Stimulated activated CD4-positive, alpha-beta T cell treated with anti-CD3 and anti-CD28 coated beads, TNF-alpha, amount 100 ng/mL, for 1 hour (primary cell): ENCODE measurements around the gene RALY.
A peak's percentile ranks its signal among the peaks of the same experiment; 100 is the strongest.
"Not testable (repeated sequence)": the region's sequence is repeated elsewhere in the genome, so short reads cannot be mapped to it uniquely, and the experiment has no call there.

ENCODE experiments used
- DNase-seq, 3 donors: peaks; one replicate each; pipeline ENCODE4 v3.0.0-alpha.2; 2020; ENCODE audit warnings: low read depth in 3 of 3, low spot score in 1 of 3

RALY gene

DNA sequence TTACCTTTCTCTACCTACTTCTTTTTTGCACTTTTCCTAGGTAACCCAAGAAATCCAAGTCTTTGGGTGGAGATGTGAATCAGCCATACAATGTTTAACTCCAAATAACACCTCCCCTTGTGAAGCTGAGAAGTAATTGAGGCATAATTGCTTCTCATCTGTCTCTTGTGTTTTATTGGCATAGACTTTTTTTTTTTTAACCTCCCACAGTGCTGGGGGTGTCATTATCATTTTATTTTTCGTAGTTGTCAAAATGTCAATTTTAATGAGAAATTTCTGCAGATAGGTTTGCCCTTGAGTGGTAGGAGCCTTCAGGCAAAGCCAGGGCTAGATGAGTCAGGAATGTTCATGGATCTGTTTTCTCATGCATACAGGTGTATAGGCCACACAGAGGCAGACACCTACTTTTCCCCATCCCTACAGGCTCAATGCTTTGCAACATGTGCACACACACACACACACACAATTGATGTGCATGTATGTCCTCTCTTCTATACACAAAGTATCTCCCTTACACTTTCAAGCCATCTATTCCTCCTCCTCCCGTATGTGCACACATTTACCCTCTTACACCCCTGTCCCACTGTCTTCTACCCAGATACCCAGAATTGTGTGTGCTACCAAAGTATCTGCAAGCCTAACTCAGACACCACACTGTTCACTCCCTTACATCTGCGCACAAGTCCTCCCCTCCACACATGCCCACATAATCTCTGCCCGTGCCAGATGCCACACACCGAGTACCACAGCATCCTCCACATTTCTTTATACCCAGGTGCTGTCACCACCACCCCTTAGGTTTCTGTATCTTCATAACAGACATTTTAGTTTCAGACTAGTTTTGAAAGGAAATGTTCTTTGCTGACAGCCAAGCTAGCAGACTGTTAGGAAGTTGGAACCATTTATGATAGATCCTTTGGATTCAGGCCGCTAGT, 22.0 kb downstream of the RALY start:
- no peak for DNase-seq

DNA sequence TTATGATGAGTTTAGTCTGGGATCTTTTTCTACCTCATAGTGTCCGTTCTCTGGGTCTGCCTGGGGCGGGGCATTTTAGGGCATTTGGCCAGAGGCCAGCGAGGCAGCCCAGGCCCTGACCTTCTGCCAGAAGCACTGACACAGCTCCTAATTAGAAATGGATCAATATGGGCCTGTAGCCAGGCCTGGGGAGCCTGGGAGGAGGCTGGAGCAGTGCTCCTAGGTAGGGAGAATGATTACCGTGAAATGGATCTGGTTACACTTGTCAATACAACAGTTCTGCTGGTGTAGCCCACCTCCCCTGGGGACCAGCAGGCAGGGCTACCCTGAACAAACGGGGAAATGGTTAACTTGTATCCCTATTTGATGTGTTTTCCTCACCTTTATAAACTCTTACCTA, 23.0 kb downstream of the RALY start:
- no peak for DNase-seq

DNA sequence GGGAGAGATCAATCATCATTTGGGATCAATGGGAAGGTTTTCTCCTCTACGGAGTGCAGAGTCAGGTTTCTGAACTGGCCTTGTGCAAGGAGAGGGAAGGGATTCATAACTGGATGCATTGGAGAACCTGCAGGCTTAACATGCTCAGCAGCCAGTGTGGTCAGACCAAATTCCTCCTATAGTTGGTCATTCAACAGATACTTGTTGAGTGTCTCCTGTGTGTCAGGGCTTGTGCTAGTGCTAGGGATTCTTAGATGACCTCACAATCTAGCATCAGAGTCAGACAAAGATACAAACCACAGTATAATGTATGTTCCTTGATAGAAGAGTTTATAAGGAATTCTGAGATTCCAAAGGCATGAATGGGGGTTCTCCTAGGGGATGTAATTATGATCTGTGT, 23.9 kb downstream of the RALY start:
- DNase-seq, result no peak

DNA sequence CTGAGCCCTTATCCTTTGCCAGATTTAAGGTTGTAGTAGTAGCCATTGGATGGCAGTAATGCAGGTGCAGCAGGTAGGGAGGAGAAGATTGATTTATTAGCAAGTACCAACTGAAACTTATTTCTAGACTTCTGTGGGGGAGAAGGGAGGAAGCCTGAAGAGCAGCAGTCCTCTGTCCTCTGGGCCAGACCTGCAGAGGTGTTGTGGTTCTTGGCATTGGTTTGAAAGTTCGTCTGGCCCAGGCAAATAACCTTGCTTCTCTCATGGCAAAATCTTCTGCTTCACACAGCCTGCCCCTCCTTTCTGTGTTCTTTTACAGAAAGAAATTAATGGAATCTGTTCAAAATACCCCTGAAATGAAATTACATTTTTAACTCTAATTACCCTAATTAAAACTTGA, 24.5 kb downstream of the RALY start:
- no peak for DNase-seq

DNA sequence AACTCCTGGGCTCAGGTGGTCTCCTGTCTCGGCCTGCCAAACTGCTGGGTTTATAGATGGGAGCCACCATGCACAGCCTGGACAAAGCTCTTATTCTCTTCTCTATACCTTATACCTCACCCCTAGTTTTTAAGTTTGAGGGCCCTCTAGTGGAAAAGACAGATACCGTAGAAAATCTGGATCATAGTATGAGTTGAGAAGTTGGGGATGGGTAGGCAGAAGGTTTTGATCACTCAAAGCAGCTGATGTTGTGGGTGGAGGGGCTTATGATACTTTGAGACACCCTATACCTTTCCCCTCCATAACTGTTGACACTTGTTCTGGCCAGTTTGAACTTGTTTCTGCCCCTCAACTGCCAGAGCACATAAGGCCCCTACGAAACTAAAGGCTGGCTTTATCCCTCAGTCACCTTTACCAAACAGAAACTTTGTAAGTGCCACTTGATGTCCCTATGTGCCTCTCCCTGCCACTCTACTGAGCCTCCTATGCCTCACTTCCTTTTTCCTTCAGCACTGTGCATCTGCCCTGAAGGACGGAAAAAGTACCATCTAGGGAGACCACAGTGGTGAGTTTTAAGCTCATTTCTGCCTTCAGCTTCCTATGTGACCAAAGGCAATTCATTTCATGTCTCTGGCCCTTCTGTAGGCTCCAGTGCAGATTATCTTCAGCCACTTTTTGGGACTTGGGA, 28.6 kb downstream of the RALY start:
- DNase-seq, result no peak

DNA sequence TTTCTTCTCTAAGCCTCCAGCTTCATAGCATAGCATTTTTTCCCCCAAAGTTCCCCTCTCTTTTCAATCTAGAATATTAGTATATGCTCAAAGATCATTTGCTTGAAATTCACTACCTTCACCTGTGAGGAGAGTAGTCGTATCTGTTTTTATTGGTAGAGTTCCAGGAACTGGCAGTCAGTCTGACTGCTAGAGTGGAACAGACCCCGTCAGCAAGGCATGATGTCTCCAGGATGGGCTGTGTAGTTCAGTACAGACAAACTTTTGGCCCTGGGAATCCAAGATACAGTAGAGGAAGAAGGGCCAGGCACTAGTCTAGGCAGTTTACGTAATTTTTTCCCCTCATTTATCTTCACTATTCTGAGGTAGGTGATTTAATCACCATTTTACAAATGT, 29.1 kb downstream of the RALY start:
- no peak for DNase-seq

DNA sequence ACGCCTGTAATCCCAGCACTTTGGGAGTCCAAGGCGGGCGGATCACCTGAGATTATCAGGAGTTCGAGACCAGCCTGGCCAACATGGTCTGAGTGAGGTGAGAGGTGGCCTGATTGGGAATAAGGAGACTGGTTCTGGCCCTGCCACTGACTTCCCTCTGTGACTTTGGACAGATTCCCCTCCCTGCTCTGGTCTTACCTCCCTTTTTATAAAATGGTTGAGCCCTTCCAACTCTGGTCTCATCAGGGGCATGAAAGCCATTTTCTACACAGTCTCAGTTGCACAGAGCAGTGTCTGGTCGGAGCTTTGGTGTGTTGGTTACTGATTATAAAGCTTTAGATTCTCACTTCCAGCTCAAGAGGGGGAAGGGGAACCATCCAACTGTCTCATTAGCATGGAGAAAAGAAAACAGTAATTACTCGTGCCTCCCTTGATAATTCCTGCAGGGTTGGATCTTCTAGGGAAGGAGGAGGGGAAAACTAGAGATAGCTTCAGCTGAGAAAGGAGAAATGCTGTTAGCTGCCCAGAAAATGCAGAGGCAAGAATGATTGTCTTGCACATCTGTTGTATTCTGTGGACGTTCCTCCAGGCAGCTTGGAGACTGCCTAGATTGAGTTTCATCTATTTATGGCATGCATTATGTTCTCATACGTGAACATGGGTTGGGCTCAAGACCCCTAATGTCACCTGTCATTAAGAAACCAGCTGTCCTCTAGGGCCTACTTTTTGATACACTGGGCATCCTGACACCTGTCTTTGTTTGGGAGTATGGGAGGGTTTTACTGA, 30.4 kb downstream of the RALY start:
- DNase-seq, result no peak

DNA sequence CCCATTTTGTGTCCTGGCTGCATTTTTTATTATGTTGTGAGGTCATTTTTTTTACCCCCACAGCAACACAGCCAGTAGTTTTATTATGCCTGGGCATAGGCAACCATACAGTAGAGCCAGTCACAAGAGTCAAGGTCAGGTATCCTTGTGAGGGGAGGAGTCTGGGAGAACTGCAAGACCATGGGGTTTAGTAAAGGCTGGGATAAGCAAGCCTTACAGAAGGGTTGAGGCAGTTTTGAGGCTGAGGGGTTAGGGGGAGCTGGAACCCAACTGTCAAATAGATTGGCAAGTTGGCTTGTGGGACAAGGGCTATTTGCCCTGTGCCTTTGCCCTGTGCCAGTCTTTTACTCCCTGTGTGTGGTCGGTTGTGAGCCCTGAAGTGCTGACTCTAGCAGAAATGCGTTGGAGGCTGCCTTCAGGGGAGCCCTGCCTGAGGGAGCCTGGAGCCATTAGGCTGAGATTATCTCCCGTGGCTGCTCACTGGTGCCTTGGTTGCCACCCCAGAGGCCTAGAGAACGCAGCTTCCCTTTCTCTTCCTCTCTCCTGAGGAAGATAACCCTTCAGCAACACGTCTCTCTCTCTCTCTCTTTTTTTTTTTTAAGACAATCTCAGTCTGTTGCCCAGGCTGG, 31.1 kb downstream of the RALY start:
- no peak for DNase-seq

DNA sequence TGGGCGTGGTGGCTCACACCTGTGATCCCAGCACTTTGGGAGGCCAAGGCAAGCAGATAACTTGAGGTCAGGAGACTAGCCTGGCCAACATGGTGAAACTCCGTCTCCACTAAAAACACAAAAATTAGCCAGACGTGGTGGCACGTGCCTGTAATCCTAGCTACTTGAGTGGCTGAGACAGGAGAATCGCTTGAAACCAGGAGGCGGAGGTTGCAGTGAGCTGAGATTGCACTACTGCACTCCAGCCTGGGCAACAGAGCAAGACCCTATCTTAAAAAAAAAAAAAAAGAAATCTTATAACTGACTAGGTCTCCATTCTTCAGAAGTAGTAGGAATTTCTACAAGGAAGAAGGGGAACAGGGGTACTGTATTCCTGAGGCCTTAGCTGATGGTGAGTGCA, 34.3 kb downstream of the RALY start:
- DNase-seq, result not testable (repeated sequence)

DNA sequence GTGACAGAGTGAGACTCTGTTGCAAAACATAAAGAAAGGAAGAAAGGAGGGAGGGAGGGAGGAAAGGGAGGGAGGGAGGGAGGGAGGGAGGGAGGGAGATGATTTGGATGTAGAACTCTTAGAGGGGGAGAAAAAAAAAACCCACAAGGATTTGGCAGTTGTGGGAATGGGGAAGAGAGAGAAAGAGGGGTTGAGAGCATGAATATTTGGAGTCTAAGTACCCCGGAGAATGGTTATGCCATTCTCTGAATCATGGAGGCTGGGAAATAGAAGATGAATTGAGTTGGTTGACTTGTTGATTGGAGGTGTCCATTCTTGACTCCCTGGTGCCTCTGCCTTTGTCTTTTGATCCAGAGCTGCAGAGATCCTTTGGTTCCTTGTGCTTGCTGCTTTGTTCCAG, 35.7 kb downstream of the RALY start:
- DNase-seq, result no peak

DNA sequence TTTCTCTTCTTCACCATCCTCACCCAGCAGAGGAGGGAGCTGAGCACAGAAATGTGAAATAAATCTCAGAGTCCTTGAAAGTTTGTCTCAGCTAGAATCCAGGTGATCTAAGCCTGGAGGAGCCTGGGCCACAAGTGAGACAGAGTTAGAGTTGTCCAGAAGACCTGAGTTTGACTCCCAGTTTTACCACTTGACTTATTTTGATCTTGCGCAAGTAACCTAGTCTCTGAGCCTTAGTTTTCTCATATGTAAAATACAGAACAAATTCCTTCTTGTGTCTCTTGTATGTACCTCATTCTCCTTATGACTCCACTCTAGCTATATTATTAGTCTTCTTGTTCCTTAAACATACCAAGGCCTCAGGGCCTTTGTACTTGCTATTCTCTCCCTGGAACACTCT, 36.7 kb downstream of the RALY start:
- DNase-seq, result no peak

DNA sequence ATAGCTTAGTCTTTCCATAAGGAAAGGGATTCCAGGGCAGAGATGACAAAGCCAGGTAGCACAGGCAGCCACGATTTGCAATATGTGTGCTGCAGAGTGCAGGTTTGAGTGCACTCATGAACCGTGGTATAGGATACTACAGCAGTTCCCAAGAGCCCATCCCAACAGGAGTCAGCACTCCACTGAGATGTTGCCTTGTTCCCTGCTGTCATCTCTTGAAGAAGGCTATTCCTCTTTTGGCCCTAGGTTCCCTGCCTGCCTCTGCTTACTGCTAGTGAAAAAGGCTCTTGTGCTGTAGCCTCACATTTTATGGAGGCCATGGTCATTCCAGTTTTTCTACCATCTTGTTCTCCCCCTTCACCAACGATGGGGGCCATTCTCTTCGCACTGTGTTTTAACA, 40.2 kb downstream of the RALY start:
- no peak for DNase-seq

DNA sequence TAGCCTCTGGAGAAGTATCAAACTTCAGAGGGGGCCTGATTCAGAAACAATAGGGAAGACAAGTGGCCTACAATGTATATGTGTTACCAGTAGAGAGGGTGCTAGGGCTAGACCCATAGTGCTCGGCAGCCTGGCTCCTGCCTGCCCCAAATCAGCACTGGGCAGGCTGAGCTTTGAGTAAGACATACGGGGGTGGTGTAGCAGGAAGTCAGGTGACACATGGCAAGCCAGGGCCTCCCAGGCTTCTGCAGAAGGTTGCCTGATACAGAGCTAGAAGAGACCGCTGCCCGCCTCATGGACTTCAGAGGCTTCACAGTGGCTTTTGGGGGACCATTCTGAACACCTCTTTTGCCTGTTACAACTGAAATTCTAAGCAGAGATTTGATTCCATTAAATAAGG, 43.4 kb downstream of the RALY start:
- DNase-seq, result peak in 2 of 3 donors; percentile 24 to 31

DNA sequence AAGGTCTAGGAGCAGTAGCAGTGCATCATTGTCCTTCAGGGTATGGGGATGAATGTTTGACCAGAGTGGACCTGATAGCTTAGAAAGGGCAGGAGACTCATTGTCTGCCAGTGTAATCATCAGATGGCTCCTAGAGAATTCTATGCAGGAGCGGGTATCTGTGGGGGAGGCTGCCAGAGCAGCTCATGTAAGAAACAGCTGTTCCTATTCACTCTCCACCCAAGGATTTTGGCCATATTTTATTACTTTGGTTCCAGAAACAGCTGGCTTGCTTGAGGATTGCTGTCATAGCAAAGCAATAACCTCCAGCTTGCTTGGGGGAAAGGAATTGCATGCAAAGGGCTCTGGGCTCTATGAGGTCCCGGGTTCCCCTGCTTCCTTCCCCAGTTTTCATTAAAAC, 44.1 kb downstream of the RALY start:
- no peak for DNase-seq

DNA sequence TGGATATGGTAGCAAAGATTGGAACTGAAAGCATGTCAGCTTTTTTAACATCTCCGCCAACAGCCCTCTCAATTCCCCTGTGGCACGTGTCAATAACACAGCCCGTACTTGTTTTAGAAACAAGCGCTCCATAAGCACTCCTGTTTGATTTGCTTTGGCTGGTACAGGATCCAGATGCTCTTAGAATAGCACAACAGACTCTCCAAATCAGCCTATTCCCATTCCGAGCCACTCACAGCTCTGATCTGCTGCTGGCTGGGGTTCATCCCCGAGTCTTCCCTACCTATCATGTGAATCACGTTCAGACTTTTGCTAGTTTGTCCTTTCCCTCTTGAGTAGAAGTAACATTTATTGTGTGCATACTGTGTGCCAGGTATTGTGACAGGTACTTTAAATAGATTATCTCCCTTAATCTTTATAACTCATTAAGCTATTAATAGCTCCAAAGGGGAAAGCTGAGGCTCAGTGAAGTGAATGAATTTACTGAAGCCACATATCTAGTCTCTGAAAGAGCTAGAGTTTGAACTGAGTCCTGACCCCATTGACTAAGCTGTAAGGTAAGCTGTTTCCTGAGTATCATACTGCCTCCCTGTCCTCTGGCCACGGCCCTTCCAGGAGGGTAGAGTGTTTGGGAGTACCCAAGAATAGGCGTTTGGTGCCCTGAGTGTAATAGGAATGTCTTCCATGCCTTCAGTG, 46.7 kb downstream of the RALY start:
- no peak for DNase-seq

DNA sequence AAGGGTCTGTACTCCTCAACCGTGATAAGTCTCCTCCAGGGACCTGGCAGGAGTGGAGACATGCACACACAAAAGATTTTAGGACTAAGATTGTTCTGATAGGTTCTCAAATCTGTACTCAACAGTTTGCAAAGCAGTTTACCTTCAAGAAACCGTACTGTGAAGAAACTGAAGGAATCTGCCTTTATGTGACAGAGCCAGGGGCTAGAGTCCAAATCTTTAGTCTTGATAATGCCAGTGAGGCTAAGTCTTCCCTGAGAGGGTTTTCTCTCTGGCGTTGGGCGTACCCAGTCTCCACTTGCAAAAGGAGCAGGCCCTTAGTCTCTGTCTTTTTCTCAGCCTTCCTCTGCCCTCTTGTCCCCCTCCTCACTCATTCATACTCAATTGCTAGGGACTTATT, 47.5 kb downstream of the RALY start:
- no peak for DNase-seq

DNA sequence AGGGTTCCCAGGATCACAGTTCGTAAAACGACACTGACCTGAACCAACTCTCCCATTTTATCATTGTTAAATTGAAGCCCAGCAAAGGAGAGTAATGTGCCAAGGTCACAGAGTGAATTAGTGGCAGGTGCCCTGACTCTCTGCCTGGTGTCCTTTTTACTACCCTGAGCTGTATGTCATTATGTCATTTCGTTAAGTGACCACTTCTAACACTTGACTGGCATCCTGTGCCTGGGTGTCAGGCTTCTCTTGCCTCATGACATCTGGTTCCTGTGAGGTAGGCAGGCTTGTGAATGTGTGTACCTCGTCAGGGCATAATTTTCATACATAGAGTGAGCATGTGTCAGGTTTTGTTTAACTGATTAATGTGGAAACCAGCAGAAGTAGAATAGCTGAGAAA, 48.6 kb downstream of the RALY start:
- DNase-seq, result no peak

DNA sequence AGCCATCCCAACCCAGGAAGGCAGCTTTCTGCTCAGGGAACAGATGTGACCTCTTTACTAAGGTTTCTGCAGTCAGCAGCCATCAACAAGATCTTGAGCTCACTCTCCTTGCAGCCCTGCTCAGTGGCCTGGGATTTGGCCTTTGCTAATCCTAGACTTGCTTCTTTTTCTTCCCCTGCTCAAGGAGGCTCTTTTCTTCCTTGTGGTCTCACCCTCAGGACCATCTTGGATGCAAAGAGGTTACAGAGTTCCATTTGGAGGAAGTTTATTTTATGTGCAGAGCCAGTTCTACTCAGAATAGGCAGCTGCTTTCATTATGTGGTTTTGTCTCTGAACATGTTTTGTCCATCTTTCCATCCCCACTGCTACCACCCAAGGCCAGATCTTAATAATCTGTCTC, 49.3 kb downstream of the RALY start:
- DNase-seq, result no peak

DNA sequence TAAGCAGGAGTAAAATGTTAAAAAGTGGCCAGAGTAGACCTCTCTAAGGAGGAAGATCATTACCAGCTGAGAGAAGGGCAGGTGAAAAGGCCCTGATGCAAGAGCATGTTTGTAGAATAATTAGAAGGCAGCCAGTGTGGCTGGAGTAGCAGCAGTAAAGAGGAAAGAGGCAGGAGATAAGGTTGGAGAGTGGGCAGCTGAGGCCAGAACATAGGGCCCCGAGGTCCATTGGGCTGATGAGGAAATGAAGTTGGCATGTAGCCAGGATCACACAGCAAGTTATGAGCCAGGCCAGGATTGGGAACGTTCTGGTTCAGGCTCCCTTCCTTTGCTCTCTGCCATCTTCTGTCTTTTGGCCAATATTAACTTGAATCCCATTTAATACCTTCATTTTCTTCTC, 51.6 kb downstream of the RALY start:
- DNase-seq, result no peak

DNA sequence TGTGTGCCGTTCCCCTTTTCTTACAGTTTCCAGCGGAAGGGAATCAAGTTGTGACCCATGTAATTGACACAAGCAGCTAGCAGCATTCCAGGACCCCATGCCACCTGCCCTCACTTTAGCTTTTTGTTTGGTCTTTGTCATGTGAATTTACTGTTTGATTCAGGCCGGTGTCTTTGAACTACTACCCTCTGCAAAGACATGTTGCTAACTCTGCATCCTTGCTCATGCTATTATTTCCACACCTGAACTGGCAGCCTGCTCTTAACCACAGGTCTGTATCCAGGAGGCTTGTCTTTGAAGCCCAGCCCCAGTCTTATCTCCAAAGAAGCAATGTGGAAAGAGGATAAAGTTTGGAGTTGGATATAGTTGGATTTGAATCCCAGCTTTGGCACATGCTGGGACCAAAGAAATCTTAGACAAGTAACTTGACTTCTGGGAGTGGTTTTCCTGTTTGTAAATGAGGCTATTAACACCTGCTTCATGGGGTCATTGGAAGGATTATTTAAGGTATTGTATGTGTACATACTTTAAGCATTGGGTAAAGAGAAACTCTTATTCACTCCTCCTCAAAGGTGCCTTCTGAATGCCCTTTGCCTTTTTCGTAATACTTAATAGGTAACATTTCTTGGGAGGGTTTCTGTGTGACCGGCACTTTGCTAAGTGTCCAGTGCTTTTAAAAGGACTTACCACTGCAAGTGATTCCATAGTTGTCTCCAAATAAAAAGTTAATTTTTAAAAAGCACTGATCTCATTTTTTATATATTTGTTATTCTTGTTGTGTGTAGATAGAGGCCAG, 52.4 kb downstream of the RALY start:
- DNase-seq, result no peak
